Measurements from ENCODE around the gene PARD3. TPM values are rescaled to one million over a fixed set of nuclear protein-coding genes. Genes with fewer than 3 reads are reported as not detected.

Gene PARD3
- total and polyA plus RNA-seq, 10 of the 15 experiments (the other 5 are each of a cell fraction or from before 2014, with no cell fraction given): 2.6 to 43.1 (median 13.9) TPM

GRCh38 chr10:34761453-34761852 is 53.6 kb downstream of the PARD3 start (continued):
- TF ChIP-seq POLR2AphosphoS2 (IDR thresholded peaks at IDR 0.05; ENCODE audit: low read depth, low read length): no peak

GRCh38 chr10:34760606-34761005 is 54.5 kb downstream of the PARD3 start:
- Histone ChIP-seq H2AFZ (ENCODE audit: control insufficient read depth, low read depth, low read length) (no peak overlapping the region), H3K36me3 (ENCODE audit: control insufficient read depth in 2 of 2, insufficient read depth in 2 of 2, low read length in 1 of 2) (no peaks in the 10 kb centered on the region), H3K79me2 (ENCODE audit: control insufficient read depth, insufficient read depth, low read length) (no peaks in the 10 kb centered on the region), H3K4me2 (ENCODE audit: control insufficient read depth, insufficient read depth) (no peak overlapping the region), H3K4me1 (ENCODE audit: control insufficient read depth, insufficient read depth, low read length) (no peaks in the 10 kb centered on the region), H3K27ac (ENCODE audit: control insufficient read depth, insufficient read depth) (no peak overlapping the region), H3K9me3 (replicated peaks; ENCODE audit: control insufficient read depth, insufficient read depth, low read length) (no peaks in the 10 kb centered on the region), H4K20me1 (ENCODE audit: control insufficient read depth, insufficient read depth) (no peaks in the 10 kb centered on the region), H3K4me3 (no peak overlapping the region), H3K9ac (ENCODE audit: control insufficient read depth, insufficient read depth, low read length) (no peak overlapping the region), H3K27me3 (replicated peaks in 1 of 2; ENCODE audit: control insufficient read depth in 2 of 2, insufficient read depth in 2 of 2, low read length in 1 of 2) (no peaks in the 10 kb centered on the region)
- 56% methylated on average over 1 of the region's 1 CpG for WGBS (ENCODE audit: insufficient coverage, insufficient replicate concordance, low lambda C conversion rate, missing lambda C conversion rate)
- TF ChIP-seq TCF12 (IDR thresholded peaks at IDR 0.05; ENCODE audit: low read depth, low read length) (no peak), PKNOX1 (IDR thresholded peaks at IDR 0.05) (no peak), SIN3A (IDR thresholded peaks at IDR 0.05; ENCODE audit: low read depth, low read length) (no peak), RB1 (IDR thresholded peaks at IDR 0.05; ENCODE audit: borderline replicate concordance) (no peak), CHD1 (IDR thresholded peaks at IDR 0.05; ENCODE audit: low read depth, low read length) (no peak), ZBTB33 (IDR thresholded peaks at IDR 0.05) (no peak), LARP7 (IDR thresholded peaks at IDR 0.05) (no peak), ZNF592 (IDR thresholded peaks at IDR 0.05) (no peak), CREM (IDR thresholded peaks at IDR 0.05; ENCODE audit: low read depth) (no peak), HSF1 (IDR thresholded peaks at IDR 0.05; ENCODE audit: low read depth, low read length) (no peak)
- in situ Hi-C loops (cut with MboI): no loop called here
- ChIA-PET POLR2A (no interaction called here), SMC1A (ENCODE audit: uncharacterized antibody, unreplicated experiment) (interaction anchor here (1.0 to 5.2 kb wide), 6 partner anchors 14 to 40 kb away, joined by 3 to 28 read pairs (median 5); no protein-coding TSS in a partner anchor), RAD21 (ENCODE audit: unreplicated experiment) (no interaction called here), CTCF (no interaction called here)
- no peak for ATAC-seq
- intact Hi-C loops (cut with micrococcal nuclease; ENCODE audit: unreplicated experiment): no loop called here
- BruUV-seq (replicated peaks): no TSS peak
- no peak for DNase-seq (ENCODE audit: low read depth, low spot score)
- no peak for FAIRE-seq

All from GM12878 (cell line).